K562 (cell line): ENCODE data around the gene PDCD5. TPM values are rescaled to one million over a fixed set of nuclear protein-coding genes. Genes with fewer than 3 reads are reported as not detected.

Experiments
- ATAC-seq: fragments of 200-7000 bp; cut with Tn5 transposase; 3 replicates; pipeline ENCODE4 v1.9.1; 2020; ENCODE audit warnings: moderate library complexity
- BruUV-seq: library from RNA; stranded (reverse); fragments of 400-500 nt; replicated peaks from 2 replicates; lab custom pipeline; 2021; lab: Mats Ljungman, UMichigan
- CTCF ChIA-PET: fragments of 300-600 bp; formaldehyde crosslinking; extraction: SDS; loops from one replicate; lab custom pipeline; 2021; ENCODE audit warnings: low intra/inter-chr PET ratio; lab: Yijun Ruan, JAX
- POLR2A ChIA-PET: fragments of 300-600, 350-650 bp; sonication (Branson Sonifier 250); formaldehyde crosslinking; extraction: SDS; loops from one replicate; lab custom pipeline; 2021; ENCODE audit warnings: antibody characterized with exemption, inconsistent platforms; lab: Yijun Ruan, JAX
- DNase-seq, 4 experiments: peaks; one replicate each; pipeline versions ENCODE4 v3.0.0 to v3.0.0-alpha.2; 2011 to 2018; ENCODE audit warnings: low spot score in 3 of 4, mixed read lengths in 3 of 4; ENCODE audit errors: extremely low read depth in 1 of 4
- FAIRE-seq: peaks from 2 replicates; lab custom pipeline; 2011; peaks lifted over from hg19 to GRCh38; lab: Jason Lieb, UNC
- H2AFZ ChIP-seq: 2 replicates; pipeline ENCODE4 v1.6.0; 2011; ENCODE audit warnings: low read depth, low read length, control low read depth, inconsistent platforms
- H3K27ac ChIP-seq: fragments of 200-600 bp; 3 replicates; pipeline ENCODE4 v1.8.0; 2011; ENCODE audit warnings: low read depth, mild to moderate bottlenecking, control low read depth, inconsistent platforms, low read length, moderate library complexity, mixed read lengths; ENCODE audit errors: extremely low read depth
- H3K27me3 ChIP-seq, 2 experiments: fragments of 300-600 bp in 1 of 2; 2 replicates in 1 of 2; 3 replicates in 1 of 2; pipeline versions ENCODE4 v1.6.0 to v1.8.0; 2011; ENCODE audit warnings: inconsistent platforms in 2 of 2, low read length in 2 of 2, mild to moderate bottlenecking in 1 of 2, mixed read lengths in 1 of 2, moderate library complexity in 1 of 2; ENCODE audit not compliant: control insufficient read depth in 2 of 2, insufficient read depth in 2 of 2
- H3K36me3 ChIP-seq: fragments of 300-600 bp; 3 replicates; pipeline ENCODE4 v1.8.0; 2011; ENCODE audit warnings: mild to moderate bottlenecking, low read length, inconsistent platforms; ENCODE audit not compliant: control insufficient read depth, insufficient read depth
- H3K4me1 ChIP-seq, 2 experiments: fragments of 200-600 bp in 1 of 2; replicated peaks in 1 of 2; 2 replicates in 1 of 2; 3 replicates in 1 of 2; pipeline versions ENCODE4 v1.5.1 to v1.8.0; 2011; ENCODE audit warnings: inconsistent platforms in 2 of 2, low read length in 2 of 2, mild to moderate bottlenecking in 1 of 2, mixed read lengths in 1 of 2, moderate library complexity in 1 of 2; ENCODE audit not compliant: control insufficient read depth in 2 of 2, insufficient read depth in 2 of 2
- H3K4me2 ChIP-seq: 2 replicates; pipeline ENCODE4 v1.6.1; 2011; ENCODE audit warnings: low read length, control low read depth, inconsistent platforms, mixed read lengths; ENCODE audit not compliant: insufficient read depth
- H3K4me3 ChIP-seq: fragments of 200-600 bp; sonication (generic), shearing (Covaris generic); 2 replicates; pipeline ENCODE4 v1.5.1; 2016; ENCODE audit warnings: control low read depth, inconsistent platforms
- H3K79me2 ChIP-seq: fragments of 200-600 bp; 3 replicates; pipeline ENCODE4 v1.8.0; 2011; ENCODE audit warnings: low read length, inconsistent platforms; ENCODE audit not compliant: control insufficient read depth, insufficient read depth
- H3K9ac ChIP-seq, 2 experiments: 2 replicates each; pipeline versions ENCODE4 v1.6.0 to v1.6.1; 2011; ENCODE audit warnings: low read depth in 2 of 2, low read length in 2 of 2, control low read depth in 1 of 2, inconsistent platforms in 1 of 2, mild to moderate bottlenecking in 1 of 2, mixed read lengths in 1 of 2; ENCODE audit not compliant: insufficient read depth in 1 of 2
- H3K9me1 ChIP-seq: one replicate; pipeline ENCODE4 v1.6.0; 2011; ENCODE audit warnings: inconsistent platforms, mild to moderate bottlenecking, low read length, moderate library complexity; ENCODE audit not compliant: control insufficient read depth, insufficient read depth
- H3K9me3 ChIP-seq: replicated peaks from 2 replicates; pipeline ENCODE4 v1.5.1; 2011; ENCODE audit warnings: low read depth, low read length, inconsistent platforms; ENCODE audit not compliant: control insufficient read depth, insufficient read depth
- H4K20me1 ChIP-seq: replicated peaks from 2 replicates; pipeline ENCODE4 v1.6.1; 2011; ENCODE audit warnings: low read length, inconsistent platforms, mixed read lengths; ENCODE audit not compliant: control insufficient read depth, insufficient read depth
- JUND ChIP-seq, 2 experiments: IDR thresholded peaks; 2 replicates in 1 of 2; 3 replicates in 1 of 2; pipeline ENCODE4 v1.6.1; 2011; ENCODE audit warnings: borderline replicate concordance in 2 of 2, low read depth in 2 of 2, low read length in 2 of 2, improper control_type of control experiment in 1 of 2, missing biosample characterization in 1 of 2, missing genetic modification characterization in 1 of 2, missing genetic modification reagents in 1 of 2
- WGBS: fragments of 100-300 bp; shearing (Covaris generic); methylation state at CpG from one replicate; pipeline ENCODE4 v1.1.6; 2016; ENCODE audit warnings: low coverage, mixed read lengths; ENCODE audit not compliant: insufficient coverage; ENCODE audit errors: missing lambda C conversion rate; 5-methylcytosine and 5-hydroxymethylcytosine counted together
- in situ Hi-C: fragments of 300-500 bp; cut with MboI; formaldehyde crosslinking; loops from 4 replicates; pipeline ENCODE4 v1.15.0; 2018; ENCODE audit warnings: inconsistent platforms, mixed read lengths
- intact Hi-C: fragments of 100-400 bp; cut with micrococcal nuclease; formaldehyde crosslinking; loops from 2 replicates; pipeline ENCODE4 v1.14.2; 2022
- polyA plus RNA-seq, 8 experiments: library from polyadenylated mRNA; depleted of rRNA in 4 of 8; stranded (reverse) in 5 of 8; unstranded in 3 of 8; fragments of >200 nt; fragmentation: Nextera tagmentation in 2 of 8; fragmentation: Illumina TruSeq in 1 of 8; extraction: Ambion mirVana in 2 of 8; extraction: Trizol in 1 of 8; gene quantifications; 2 replicates each; pipeline versions ENCODE4 v1.2.1 to v1.2.3, GENCODE V29; 2011 to 2014; ENCODE audit warnings: inconsistent platforms in 1 of 8, missing spikeins in 1 of 8
- total RNA-seq, 7 experiments: library from RNA; depleted of rRNA in 6 of 7; stranded (reverse); fragments of >200 nt in 6 of 7; fragmentation: Illumina TruSeq in 2 of 7; extraction: Trizol in 2 of 7; gene quantifications; 2 replicates each; pipeline versions ENCODE4 v1.2.1 to v1.2.3, GENCODE V29; 2011 to 2021; ENCODE audit warnings: low replicate concordance in 1 of 7
- TF ChIP-seq, protein P1 (sequence below): fragments of 250-450 bp; sonication (Bioruptor Pico); IDR thresholded peaks from 2 replicates; pipeline ENCODE4 v1.8.0; 2022; ENCODE audit warnings: moderate library complexity, mild to moderate bottlenecking, inconsistent platforms
- TF ChIP-seq, protein P2 (sequence below): fragments of 450-650 bp; IDR thresholded peaks from 2 replicates; pipeline ENCODE4 v1.6.1; 2016; ENCODE audit warnings: mild to moderate bottlenecking, moderate library complexity

PDCD5 gene
- total and polyA plus RNA-seq, 9 of the 15 experiments (the other 6 are each of a cell fraction or from before 2014, with no cell fraction given), result 122 to 322 (median 269) TPM

DNA sequence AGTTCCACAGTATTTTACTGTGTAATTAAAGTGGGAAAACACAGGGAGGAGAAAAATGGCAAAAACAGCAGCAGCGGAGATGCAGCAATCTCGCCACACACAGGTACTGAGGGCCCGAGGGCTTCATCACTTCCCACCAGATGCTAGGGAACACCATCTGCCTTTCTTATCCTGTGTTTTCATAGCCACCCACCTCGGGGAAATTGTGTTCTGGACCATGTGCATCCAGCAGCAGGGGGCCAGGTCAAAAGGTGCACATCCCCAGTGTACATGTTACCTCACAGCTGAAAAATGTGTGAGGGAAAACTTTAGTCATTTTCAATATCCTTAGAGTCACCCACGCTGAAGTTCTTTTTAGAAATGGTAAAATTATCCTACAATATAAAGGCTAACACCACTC is 30.2 kb downstream of the PDCD5 start:
- FAIRE-seq (no peak), DNase-seq (no peak), ATAC-seq (no peak)
- Histone ChIP-seq H3K4me2 (no peak overlapping the region), H3K27ac (no peak overlapping the region), H3K9me1 (no peaks in the 10 kb centered on the region), H3K9ac (no peak overlapping the region), H3K36me3 (peaks cover 79% of the 10 kb centered on the region), H3K4me1 (peaks cover 0 to 5% of the 10 kb centered on the region in 2 experiments; a peak in 1 of 5 replicates), H3K9me3 (no peaks in the 10 kb centered on the region), H3K4me3 (no peak overlapping the region), H4K20me1 (no peaks in the 10 kb centered on the region), H3K27me3 (no peaks in the 10 kb centered on the region), H2AFZ (no peak overlapping the region), H3K79me2 (no peaks in the 10 kb centered on the region)
- TF ChIP-seq JUND (IDR thresholded peaks at IDR 0.05; ENCODE audit: borderline replicate concordance, low read depth, low read length) (no peak), JUND (tag; IDR thresholded peaks at IDR 0.05; ENCODE audit: borderline replicate concordance, low read depth, low read length) (no peak)
- CTCF ChIA-PET, result no interaction called here
- BruUV-seq, result no TSS peak
- WGBS, result 94% methylated on average over 5 of the region's 5 CpGs
- in situ Hi-C loops (no loop called here), intact Hi-C loops (no loop called here)
- POLR2A ChIA-PET, result no interaction called here

DNA sequence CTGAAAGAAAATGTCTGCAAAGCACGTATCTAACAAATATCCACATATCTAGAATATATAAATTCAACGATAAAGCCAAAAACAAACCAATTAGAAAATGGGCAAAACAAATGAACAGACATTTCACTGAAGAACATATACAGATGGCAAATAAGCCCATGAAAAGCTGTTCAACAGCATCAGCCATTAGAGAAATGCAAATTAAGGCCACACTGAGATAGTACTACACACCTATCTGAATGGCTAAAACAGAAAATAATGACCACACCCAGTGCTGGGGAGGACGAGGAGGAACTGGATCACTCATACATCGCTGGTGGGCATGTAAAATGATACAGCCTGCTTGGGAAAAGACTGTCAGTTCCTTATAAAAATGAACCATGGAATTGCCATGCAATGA is 32.0 kb downstream of the PDCD5 start:
- no TSS peak for BruUV-seq
- in situ Hi-C loops (no loop called here), intact Hi-C loops (no loop called here)
- Histone ChIP-seq H3K4me3 (no peak overlapping the region), H2AFZ (no peak overlapping the region), H3K27me3 (no peaks in the 10 kb centered on the region), H3K9ac (no peak overlapping the region), H3K36me3 (peaks cover 74% of the 10 kb centered on the region), H3K4me2 (no peak overlapping the region), H3K4me1 (no peaks in the 10 kb centered on the region), H3K9me3 (no peaks in the 10 kb centered on the region), H4K20me1 (no peaks in the 10 kb centered on the region), H3K79me2 (no peaks in the 10 kb centered on the region), H3K27ac (no peak overlapping the region), H3K9me1 (no peaks in the 10 kb centered on the region)
- DNase-seq (no peak), ATAC-seq (no peak), FAIRE-seq (no peak)
- 85% methylated on average over 4 of the region's 4 CpGs for WGBS
- ChIA-PET POLR2A (no interaction called here), CTCF (no interaction called here)
- TF ChIP-seq, protein P1, sequence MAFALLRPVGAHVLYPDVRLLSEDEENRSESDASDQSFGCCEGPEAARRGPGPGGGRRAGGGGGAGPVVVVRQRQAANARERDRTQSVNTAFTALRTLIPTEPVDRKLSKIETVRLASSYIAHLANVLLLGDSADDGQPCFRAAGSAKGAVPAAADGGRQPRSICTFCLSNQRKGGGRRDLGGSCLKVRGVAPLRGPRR, result no peak
- TF ChIP-seq, protein P2, sequence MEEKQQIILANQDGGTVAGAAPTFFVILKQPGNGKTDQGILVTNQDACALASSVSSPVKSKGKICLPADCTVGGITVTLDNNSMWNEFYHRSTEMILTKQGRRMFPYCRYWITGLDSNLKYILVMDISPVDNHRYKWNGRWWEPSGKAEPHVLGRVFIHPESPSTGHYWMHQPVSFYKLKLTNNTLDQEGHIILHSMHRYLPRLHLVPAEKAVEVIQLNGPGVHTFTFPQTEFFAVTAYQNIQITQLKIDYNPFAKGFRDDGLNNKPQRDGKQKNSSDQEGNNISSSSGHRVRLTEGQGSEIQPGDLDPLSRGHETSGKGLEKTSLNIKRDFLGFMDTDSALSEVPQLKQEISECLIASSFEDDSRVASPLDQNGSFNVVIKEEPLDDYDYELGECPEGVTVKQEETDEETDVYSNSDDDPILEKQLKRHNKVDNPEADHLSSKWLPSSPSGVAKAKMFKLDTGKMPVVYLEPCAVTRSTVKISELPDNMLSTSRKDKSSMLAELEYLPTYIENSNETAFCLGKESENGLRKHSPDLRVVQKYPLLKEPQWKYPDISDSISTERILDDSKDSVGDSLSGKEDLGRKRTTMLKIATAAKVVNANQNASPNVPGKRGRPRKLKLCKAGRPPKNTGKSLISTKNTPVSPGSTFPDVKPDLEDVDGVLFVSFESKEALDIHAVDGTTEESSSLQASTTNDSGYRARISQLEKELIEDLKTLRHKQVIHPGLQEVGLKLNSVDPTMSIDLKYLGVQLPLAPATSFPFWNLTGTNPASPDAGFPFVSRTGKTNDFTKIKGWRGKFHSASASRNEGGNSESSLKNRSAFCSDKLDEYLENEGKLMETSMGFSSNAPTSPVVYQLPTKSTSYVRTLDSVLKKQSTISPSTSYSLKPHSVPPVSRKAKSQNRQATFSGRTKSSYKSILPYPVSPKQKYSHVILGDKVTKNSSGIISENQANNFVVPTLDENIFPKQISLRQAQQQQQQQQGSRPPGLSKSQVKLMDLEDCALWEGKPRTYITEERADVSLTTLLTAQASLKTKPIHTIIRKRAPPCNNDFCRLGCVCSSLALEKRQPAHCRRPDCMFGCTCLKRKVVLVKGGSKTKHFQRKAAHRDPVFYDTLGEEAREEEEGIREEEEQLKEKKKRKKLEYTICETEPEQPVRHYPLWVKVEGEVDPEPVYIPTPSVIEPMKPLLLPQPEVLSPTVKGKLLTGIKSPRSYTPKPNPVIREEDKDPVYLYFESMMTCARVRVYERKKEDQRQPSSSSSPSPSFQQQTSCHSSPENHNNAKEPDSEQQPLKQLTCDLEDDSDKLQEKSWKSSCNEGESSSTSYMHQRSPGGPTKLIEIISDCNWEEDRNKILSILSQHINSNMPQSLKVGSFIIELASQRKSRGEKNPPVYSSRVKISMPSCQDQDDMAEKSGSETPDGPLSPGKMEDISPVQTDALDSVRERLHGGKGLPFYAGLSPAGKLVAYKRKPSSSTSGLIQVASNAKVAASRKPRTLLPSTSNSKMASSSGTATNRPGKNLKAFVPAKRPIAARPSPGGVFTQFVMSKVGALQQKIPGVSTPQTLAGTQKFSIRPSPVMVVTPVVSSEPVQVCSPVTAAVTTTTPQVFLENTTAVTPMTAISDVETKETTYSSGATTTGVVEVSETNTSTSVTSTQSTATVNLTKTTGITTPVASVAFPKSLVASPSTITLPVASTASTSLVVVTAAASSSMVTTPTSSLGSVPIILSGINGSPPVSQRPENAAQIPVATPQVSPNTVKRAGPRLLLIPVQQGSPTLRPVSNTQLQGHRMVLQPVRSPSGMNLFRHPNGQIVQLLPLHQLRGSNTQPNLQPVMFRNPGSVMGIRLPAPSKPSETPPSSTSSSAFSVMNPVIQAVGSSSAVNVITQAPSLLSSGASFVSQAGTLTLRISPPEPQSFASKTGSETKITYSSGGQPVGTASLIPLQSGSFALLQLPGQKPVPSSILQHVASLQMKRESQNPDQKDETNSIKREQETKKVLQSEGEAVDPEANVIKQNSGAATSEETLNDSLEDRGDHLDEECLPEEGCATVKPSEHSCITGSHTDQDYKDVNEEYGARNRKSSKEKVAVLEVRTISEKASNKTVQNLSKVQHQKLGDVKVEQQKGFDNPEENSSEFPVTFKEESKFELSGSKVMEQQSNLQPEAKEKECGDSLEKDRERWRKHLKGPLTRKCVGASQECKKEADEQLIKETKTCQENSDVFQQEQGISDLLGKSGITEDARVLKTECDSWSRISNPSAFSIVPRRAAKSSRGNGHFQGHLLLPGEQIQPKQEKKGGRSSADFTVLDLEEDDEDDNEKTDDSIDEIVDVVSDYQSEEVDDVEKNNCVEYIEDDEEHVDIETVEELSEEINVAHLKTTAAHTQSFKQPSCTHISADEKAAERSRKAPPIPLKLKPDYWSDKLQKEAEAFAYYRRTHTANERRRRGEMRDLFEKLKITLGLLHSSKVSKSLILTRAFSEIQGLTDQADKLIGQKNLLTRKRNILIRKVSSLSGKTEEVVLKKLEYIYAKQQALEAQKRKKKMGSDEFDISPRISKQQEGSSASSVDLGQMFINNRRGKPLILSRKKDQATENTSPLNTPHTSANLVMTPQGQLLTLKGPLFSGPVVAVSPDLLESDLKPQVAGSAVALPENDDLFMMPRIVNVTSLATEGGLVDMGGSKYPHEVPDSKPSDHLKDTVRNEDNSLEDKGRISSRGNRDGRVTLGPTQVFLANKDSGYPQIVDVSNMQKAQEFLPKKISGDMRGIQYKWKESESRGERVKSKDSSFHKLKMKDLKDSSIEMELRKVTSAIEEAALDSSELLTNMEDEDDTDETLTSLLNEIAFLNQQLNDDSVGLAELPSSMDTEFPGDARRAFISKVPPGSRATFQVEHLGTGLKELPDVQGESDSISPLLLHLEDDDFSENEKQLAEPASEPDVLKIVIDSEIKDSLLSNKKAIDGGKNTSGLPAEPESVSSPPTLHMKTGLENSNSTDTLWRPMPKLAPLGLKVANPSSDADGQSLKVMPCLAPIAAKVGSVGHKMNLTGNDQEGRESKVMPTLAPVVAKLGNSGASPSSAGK, result no peak
